Thyroid gland (tissue), 4 donors: Measurements from ENCODE around the gene TBC1D4. TPM values are rescaled to one million over a fixed set of nuclear protein-coding genes. Genes with fewer than 3 reads are reported as not detected.
A peak's percentile ranks its signal among the peaks of the same experiment; 100 is the strongest.

Experiments used
- DNase-seq, 2 donors: peaks; one replicate each; pipeline ENCODE4 v3.0.0-alpha.2; 2019
- H3K27ac ChIP-seq, 3 donors: fragments of 200-600 bp; sonication (generic); 1 replicate in 2 of 3; 2 replicates in 1 of 3; pipeline ENCODE4 v1.5.1; 2016 to 2019; ENCODE audit warnings: mild to moderate bottlenecking in 1 of 3, moderate library complexity in 1 of 3
- H3K27me3 ChIP-seq: fragments of 200-600 bp; sonication (generic); one replicate; pipeline ENCODE4 v1.5.1; 2019
- H3K36me3 ChIP-seq, 2 donors: fragments of 200-600 bp; sonication (generic); one replicate each; pipeline ENCODE4 v1.5.1; 2016 to 2019
- H3K4me1 ChIP-seq, 2 donors: fragments of 200-600 bp; sonication (generic); one replicate each; pipeline ENCODE4 v1.5.1; 2017 to 2019
- H3K4me3 ChIP-seq, 3 donors: fragments of 200-600 bp; sonication (generic); replicated peaks in 1 of 3; 1 replicate in 2 of 3; 2 replicates in 1 of 3; pipeline ENCODE4 v1.5.1; 2016; ENCODE audit warnings: mild to moderate bottlenecking in 1 of 3
- H3K9me3 ChIP-seq: fragments of 200-600 bp; sonication (generic); one replicate; pipeline ENCODE4 v1.5.1; 2017
- CTCF ChIP-seq, 6 experiments: fragments of 200-600 bp in 3 of 6; fragments of 450-650 bp in 3 of 6; sonication (generic) in 3 of 6; IDR thresholded peaks; one replicate each; pipeline ENCODE4 v1.5.1; 2016 to 2019; ENCODE audit warnings: antibody characterized with exemption in 6 of 6, mild to moderate bottlenecking in 2 of 6, inconsistent platforms in 1 of 6, moderate library complexity in 1 of 6
- POLR2A ChIP-seq, 2 donors: fragments of 450-650 bp; IDR thresholded peaks; one replicate each; pipeline ENCODE4 v1.6.1; 2017; ENCODE audit warnings: antibody characterized with exemption in 2 of 2, mild to moderate bottlenecking in 2 of 2, moderate library complexity in 1 of 2
- WGBS, 2 donors: methylation state at CpG; one replicate each; pipeline ENCODE4 v1.1.5; 2017; 5-methylcytosine and 5-hydroxymethylcytosine counted together
- intact Hi-C: fragments of 100-400 bp; cut with DNase I; formaldehyde crosslinking; loops from one replicate; pipeline ENCODE4 v1.15.1; 2023
- total RNA-seq, 4 donors: library from RNA; depleted of rRNA; stranded (reverse); fragments of >200 nt; gene quantifications; one replicate each; pipeline ENCODE4 v1.2.3, GENCODE V29; 2016

Gene TBC1D4
- total RNA-seq, 4 donors from 2014 or later, result 42.5 to 72.6 (median 70.6) TPM

- Histone ChIP-seq H3K4me1 (peaks cover 68 to 78% of the 10 kb centered on the region in 2 donors), H3K27me3 (no peaks in the 10 kb centered on the region), H3K9me3 (no peaks in the 10 kb centered on the region), H3K27ac (peak overlapping the region; percentile 55 to 76 (median 72)), H3K36me3 (no peaks in the 10 kb centered on the region), H3K4me3 (no peak overlapping the region)
- intact Hi-C loops, result no loop called here
- 85% methylated on average over 7 of the region's 7 CpGs for WGBS, 2 donors
- TF ChIP-seq CTCF (IDR thresholded peaks at IDR 0.05) (no peak), POLR2A (IDR thresholded peaks at IDR 0.05) (no peak)
- peak; percentile 39 to 43 for DNase-seq
Measured at GRCh38 chr13:75419656-75420055, 62.3 kb downstream of the TBC1D4 start.

GRCh38 chr13:75418997-75419396, 63.0 kb downstream of the TBC1D4 start:
- TF ChIP-seq POLR2A (IDR thresholded peaks at IDR 0.05) (no peak), CTCF (IDR thresholded peaks at IDR 0.05) (no peak)
- Histone ChIP-seq H3K9me3 (no peaks in the 10 kb centered on the region), H3K36me3 (no peaks in the 10 kb centered on the region), H3K4me1 (peaks cover 68 to 78% of the 10 kb centered on the region in 2 donors), H3K27ac (peak overlapping the region; percentile 55 to 76 (median 72)), H3K4me3 (no peak overlapping the region), H3K27me3 (no peaks in the 10 kb centered on the region)
- intact Hi-C loops, result no loop called here
- no peak for DNase-seq
- 25% methylated on average over 2 of the region's 2 CpGs for WGBS, 2 donors

GRCh38 chr13:75418186-75418843, 63.7 kb downstream of the TBC1D4 start:
- H3K4me1 ChIP-seq, result peaks cover 66 to 77% of the 10 kb centered on the region in 2 donors
- no peak overlapping the region for H3K4me3 ChIP-seq
- 70 to 94% methylated on average over 3 of the region's 3 CpGs for WGBS, 2 donors

GRCh38 chr13:75417656-75418055, 64.3 kb downstream of the TBC1D4 start:
- Histone ChIP-seq H3K36me3 (no peaks in the 10 kb centered on the region), H3K27ac (peak overlapping the region; percentile 55 to 76 (median 72)), H3K9me3 (no peaks in the 10 kb centered on the region), H3K4me3 (no peak overlapping the region), H3K4me1 (peaks cover 61 to 71% of the 10 kb centered on the region in 2 donors), H3K27me3 (no peaks in the 10 kb centered on the region)
- intact Hi-C loops, result no loop called here
- 34 to 45% methylated on average over 2 of the region's 2 CpGs for WGBS, 2 donors
- DNase-seq, result no peak
- no peak for TF ChIP-seq CTCF (IDR thresholded peaks at IDR 0.05)
- no peak for TF ChIP-seq POLR2A (IDR thresholded peaks at IDR 0.05)

More at GRCh38 chr13:75418186-75418843, 63.7 kb downstream of the TBC1D4 start:
- Histone ChIP-seq H3K27me3 (no peaks in the 10 kb centered on the region), H3K9me3 (no peaks in the 10 kb centered on the region), H3K27ac (peak overlapping the region; percentile 55 to 76 (median 72)), H3K36me3 (no peaks in the 10 kb centered on the region)
- intact Hi-C loops, result no loop called here
- DNase-seq, result no peak
- TF ChIP-seq POLR2A (IDR thresholded peaks at IDR 0.05) (no peak), CTCF (IDR thresholded peaks at IDR 0.05) (no peak)

- WGBS, 2 donors, result 87 to 92% methylated on average over 6 of the region's 6 CpGs
Measured at GRCh38 chr13:75417012-75417384, 65.0 kb downstream of the TBC1D4 start.

More at GRCh38 chr13:75417012-75417384, 65.0 kb downstream of the TBC1D4 start:
- TF ChIP-seq CTCF (IDR thresholded peaks at IDR 0.05), result no peak
- no peak for TF ChIP-seq POLR2A (IDR thresholded peaks at IDR 0.05)
- Histone ChIP-seq H3K4me1 (peaks cover 61 to 68% of the 10 kb centered on the region in 2 donors), H3K27me3 (no peaks in the 10 kb centered on the region), H3K27ac (peak overlapping the region; percentile 55 to 72 (median 59)), H3K36me3 (no peaks in the 10 kb centered on the region), H3K4me3 (no peak overlapping the region), H3K9me3 (no peaks in the 10 kb centered on the region)
- DNase-seq, result no peak
- intact Hi-C loops, result no loop called here
